ENCODE measurements around the gene ST3GAL6. TPM values are rescaled to one million over a fixed set of nuclear protein-coding genes. Genes with fewer than 3 reads are reported as not detected.
"Not testable (repeated sequence)": the region's sequence is repeated elsewhere in the genome, so short reads cannot be mapped to it uniquely, and the experiment has no call there.

ST3GAL6 gene
- total RNA-seq, 1 experiment from 2014 or later, result not detected

GRCh38 chr3:98831060-98831459 is 67.9 kb downstream of the ST3GAL6 start:
- H3K4me2 ChIP-seq (ENCODE audit: low read depth, low read length, poor library complexity, severe bottlenecking); H4K20me1 ChIP-seq (ENCODE audit: insufficient read depth, low read depth, low read length); H3K36me3 ChIP-seq (ENCODE audit: insufficient read depth, low read length); H3K27me3 ChIP-seq (ENCODE audit: low read length); H3K4me1 ChIP-seq (ENCODE audit: low read length); H3K9ac ChIP-seq (ENCODE audit: low read length); H2AFZ ChIP-seq (ENCODE audit: low read length); H3K9me3 ChIP-seq (ENCODE audit: low read length); DNase-seq; H3K9me2 ChIP-seq (replicated peaks; ENCODE audit: insufficient read depth, low read length); H3K79me2 ChIP-seq (ENCODE audit: low read length); H3K27ac ChIP-seq (ENCODE audit: low read length); H3K4me3 ChIP-seq (ENCODE audit: low read length): not testable (repeated sequence)

- Histone ChIP-seq H3K4me3 (ENCODE audit: low read length) (no peak overlapping the region), H3K4me1 (ENCODE audit: low read length) (no peaks in the 10 kb centered on the region), H3K36me3 (ENCODE audit: insufficient read depth, low read length) (no peaks in the 10 kb centered on the region), H3K9me3 (ENCODE audit: low read length) (no peaks in the 10 kb centered on the region), H3K79me2 (ENCODE audit: low read length) (no peaks in the 10 kb centered on the region), H2AFZ (ENCODE audit: low read length) (no peak overlapping the region), H3K27me3 (ENCODE audit: low read length) (no peaks in the 10 kb centered on the region), H3K4me2 (ENCODE audit: low read depth, low read length, poor library complexity, severe bottlenecking) (no peak overlapping the region), H3K27ac (ENCODE audit: low read length) (no peak overlapping the region), H4K20me1 (ENCODE audit: insufficient read depth, low read depth, low read length) (no peaks in the 10 kb centered on the region), H3K9me2 (replicated peaks; ENCODE audit: insufficient read depth, low read length) (no peaks in the 10 kb centered on the region), H3K9ac (ENCODE audit: low read length) (no peak overlapping the region)
- no peak for DNase-seq
Measured at GRCh38 chr3:98839846-98840245, 76.7 kb downstream of the ST3GAL6 start.

- no peaks in the 10 kb centered on the region for H3K9me2 ChIP-seq (replicated peaks; ENCODE audit: insufficient read depth, low read length)
- no peak for DNase-seq
- H2AFZ ChIP-seq (ENCODE audit: low read length), result no peak overlapping the region
- H3K4me1 ChIP-seq (ENCODE audit: low read length), result no peaks in the 10 kb centered on the region
- H3K4me3 ChIP-seq (ENCODE audit: low read length), result no peak overlapping the region
- no peaks in the 10 kb centered on the region for H3K27me3 ChIP-seq (ENCODE audit: low read length)
- H3K79me2 ChIP-seq (ENCODE audit: low read length), result no peaks in the 10 kb centered on the region
- no peaks in the 10 kb centered on the region for H3K36me3 ChIP-seq (ENCODE audit: insufficient read depth, low read length)
- no peak overlapping the region for H3K4me2 ChIP-seq (ENCODE audit: low read depth, low read length, poor library complexity, severe bottlenecking)
- H3K27ac ChIP-seq (ENCODE audit: low read length), result no peak overlapping the region
- H4K20me1 ChIP-seq (ENCODE audit: insufficient read depth, low read depth, low read length), result no peaks in the 10 kb centered on the region
- H3K9ac ChIP-seq (ENCODE audit: low read length), result no peak overlapping the region
- no peaks in the 10 kb centered on the region for H3K9me3 ChIP-seq (ENCODE audit: low read length)
Measured at GRCh38 chr3:98843266-98843959, 80.3 kb downstream of the ST3GAL6 start.

Small RNAs within 50 kb of the gene (small RNA-seq; reads per million reads assigned to genes)
- gene RNU6-26P, result not detected

Other genes with a start within 250 kb of the ST3GAL6 start
- gene CLDND1, start 240.4 kb upstream of the ST3GAL6 start, total RNA-seq (2014; rRNA removed; shearing (Covaris generic); ENCODE audit: low replicate concordance), result 37.7 and 87.4 TPM in 2 replicates
- not detected in 2 replicates for gene GPR15, start 231.4 kb upstream of the ST3GAL6 start, total RNA-seq (2014; rRNA removed; shearing (Covaris generic); ENCODE audit: low replicate concordance)
- 7.8 and 11.6 TPM in 2 replicates for gene CPOX, start 169.7 kb upstream of the ST3GAL6 start, total RNA-seq (2014; rRNA removed; shearing (Covaris generic); ENCODE audit: low replicate concordance)
- gene DCBLD2, start 138.4 kb downstream of the ST3GAL6 start, total RNA-seq (2014; rRNA removed; shearing (Covaris generic); ENCODE audit: low replicate concordance), result 0.18 and 0.22 TPM in 2 replicates

All from Karpas-422 (cell line).